Cerebellar cortex (tissue), 1 donor: ENCODE measurements around the gene TBC1D4.
"Not testable (repeated sequence)": the region's sequence is repeated elsewhere in the genome, so short reads cannot be mapped to it uniquely, and the experiment has no call there.

ENCODE experiments used
- DNase-seq: peaks from one replicate; pipeline ENCODE4 v3.0.0-alpha.2; 2015; ENCODE audit warnings: low spot score

The TBC1D4 gene

DNA sequence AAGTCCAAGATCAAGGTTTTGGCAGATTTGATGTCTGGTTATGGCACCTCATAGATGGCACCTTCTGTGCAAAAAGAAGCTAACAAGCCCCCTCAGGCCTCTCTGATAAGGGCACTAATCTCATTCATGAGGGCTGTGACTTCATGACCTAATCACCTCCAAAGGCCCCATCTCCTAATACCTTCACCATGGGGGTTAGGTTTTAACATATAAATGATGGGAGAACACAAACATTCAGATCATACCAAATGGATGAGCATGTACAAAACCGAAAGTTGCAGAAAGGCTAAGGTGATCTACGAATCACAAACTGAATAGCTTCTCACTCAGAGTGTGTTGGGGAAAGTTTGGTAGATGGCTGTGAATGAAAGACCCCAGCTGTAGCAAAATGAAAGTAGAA is 217.4 kb downstream of the TBC1D4 start:
- DNase-seq = no peak

DNA sequence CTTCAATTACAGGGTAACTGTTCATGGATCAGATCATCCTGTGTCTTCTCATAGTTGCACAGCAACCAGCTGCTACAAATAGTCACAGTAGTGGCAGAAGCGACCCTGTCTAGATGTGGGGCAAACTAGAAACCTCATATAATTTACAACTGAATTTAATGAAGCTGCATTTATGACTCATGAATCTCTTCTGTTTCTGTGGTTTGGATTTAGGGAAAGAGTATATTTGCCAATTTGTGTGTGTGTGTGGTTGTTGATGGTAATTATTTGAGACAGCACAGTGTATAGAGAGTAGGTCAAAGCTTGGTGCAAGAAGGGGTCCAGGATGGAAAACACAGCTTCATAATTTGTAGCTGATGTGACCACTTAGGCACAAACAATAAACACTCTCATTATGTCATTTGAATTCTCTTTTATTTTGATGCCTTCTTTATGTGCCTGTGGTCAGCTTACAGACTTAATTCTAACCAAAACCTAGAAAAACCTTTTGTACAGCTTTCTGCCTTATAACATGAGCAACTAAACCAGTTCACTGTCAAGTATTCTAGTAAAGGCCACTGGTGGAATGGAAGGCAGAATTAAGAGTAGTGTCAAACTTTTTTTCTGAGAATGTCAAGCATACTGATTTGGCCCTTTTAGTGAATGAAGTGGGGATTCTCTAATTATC is 218.1 kb downstream of the TBC1D4 start:
- no peak for DNase-seq

DNA sequence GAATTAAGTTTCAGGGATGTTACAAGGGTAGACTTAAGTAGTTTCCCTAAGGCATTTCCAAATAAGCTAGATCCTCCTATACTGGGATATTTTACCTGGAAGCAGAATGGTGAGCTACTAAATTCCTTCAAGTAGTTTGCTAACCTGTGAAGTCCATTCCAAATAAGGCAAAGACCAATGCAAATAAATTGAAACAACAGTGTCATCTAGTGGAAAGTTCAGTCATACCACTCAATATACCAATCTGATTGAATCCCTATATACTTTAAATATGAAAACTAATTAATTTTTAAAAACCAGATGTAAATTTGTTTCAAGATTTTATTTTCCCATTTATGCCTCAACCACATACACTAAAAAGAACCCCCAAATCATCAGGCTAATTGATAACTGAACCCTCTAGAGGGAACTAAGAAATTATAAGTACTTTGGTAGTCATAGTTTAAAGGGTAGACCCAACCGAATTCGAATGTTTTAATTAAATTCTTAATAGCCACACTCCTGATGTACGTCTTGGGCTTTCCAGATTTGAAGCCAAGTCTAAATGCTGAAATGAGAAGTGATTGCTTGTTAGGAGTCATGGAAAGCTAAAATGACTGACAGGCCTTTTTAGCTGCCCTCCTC is 223.7 kb downstream of the TBC1D4 start:
- peak; percentile 35 for DNase-seq

DNA sequence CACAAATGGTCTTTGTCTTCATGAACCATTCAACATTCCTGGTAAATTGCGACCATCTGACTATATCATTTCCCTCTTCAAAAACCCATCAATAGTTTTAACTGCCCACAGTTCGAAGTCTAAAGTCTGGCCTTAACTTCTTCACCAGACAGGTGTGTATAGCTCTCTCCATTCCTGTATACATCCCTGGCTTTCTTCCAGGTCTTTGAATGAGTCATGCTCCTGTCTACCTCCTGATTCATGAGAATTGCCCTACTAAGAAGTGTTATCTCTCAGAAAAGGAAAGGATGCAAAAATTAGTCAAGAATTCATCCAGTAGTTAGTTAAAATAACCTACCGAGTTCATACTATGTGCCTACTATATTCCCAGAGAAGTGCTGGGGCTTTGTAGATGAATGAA is 225.0 kb downstream of the TBC1D4 start:
- no peak for DNase-seq

DNA sequence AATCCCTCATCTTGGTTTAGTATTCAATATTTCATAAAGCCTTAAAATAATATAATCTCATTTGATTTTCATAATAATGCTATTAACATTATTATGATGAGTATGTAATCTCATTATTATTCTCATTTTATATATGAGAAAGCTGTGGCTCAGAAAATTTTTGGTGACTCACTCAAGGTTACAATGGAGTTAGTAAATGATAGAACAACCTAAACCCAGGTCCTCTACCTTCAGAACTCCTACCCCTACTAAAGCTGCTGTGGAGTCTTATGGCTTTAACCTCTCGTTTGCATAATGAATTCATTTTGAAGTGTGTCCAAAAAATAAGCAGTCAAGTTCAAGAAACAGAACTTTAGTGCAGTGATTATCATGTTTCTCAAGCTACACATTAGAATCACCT is 226.3 kb downstream of the TBC1D4 start:
- DNase-seq = no peak

DNA sequence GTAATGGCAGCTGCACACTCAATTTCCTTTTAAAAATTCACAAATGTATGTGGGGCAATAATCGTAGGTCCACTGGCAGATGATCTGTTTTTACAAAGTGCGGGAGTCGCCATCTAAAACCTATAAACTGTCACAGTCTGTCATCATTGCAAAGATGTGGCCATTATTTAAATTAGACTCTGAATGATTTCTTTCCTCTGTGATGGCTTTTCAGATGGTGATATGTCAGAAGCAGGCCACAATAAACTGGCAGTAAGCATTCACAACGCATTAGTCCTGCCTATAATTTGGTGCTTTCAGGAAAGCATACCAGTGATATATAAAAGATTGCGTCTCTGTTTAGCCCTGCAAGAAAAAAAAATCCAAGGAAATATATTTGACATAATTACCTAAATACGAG is 226.8 kb downstream of the TBC1D4 start:
- DNase-seq = no peak

DNA sequence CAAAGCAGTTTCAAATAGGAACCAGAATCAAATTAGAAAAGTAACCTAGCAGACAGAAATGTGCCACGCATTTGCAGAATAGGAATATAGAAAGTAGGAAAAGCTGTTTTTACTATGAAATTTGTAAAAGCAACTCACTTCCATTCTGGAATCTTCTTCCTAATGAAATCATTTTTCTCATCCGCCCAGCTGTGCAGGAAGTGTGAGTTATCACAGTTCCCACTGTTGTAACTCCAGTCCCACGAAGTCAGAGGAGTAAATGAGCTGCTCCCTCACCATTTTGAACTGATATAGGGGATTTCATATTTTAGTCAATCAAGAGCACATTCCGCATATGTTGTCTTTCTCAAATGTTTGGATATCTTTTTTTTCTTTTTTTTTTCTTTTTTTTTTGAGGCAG is 230.8 kb downstream of the TBC1D4 start:
- no peak for DNase-seq

DNA sequence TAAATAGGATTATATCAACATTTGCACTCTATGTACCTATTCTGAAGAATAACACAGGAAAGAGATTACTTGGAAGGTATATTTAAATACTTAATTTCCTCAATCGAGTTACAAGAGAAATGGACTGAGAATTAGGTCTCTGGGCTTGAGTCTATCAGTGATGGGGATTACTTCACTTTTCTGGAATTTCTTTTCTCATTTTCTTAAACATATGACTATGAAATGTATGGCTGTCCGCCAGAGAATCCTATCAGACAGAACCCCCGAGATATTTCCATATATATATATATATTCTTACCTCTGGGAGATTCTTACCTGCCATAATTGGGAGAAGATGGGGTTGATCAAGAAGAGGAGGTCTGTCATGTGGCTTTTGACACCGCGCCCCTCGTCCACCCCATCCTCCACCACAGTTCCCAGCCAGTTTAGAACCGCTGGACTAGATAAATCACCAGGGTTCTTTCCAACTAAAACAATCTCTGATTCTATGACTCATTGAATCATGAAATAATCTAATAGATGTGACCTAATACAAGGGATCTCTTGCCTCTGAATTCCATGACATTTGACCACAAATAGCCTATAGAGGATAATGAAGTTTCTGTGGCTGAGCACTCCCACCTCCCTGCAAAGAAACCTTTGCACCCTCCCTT is 231.3 kb downstream of the TBC1D4 start:
- no peak for DNase-seq

DNA sequence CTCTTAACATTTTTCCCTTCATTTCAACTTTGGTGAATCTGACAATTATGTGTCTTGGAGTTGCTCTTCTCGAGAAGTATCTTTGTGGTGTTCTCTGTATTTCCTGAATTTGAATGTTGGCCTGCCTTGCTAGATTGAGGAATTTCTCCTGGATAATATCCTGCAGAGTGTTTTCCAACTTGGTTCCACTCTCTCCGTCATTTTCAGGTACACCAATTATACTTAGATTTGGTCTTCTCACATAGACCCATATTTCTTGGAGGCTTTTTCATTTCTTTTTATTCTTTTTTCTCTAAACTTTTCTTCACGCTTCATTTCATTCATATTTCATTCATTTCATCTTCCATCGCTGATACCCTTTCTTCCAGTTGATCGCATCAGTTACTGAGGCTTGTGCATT is 236.4 kb downstream of the TBC1D4 start:
- DNase-seq = not testable (repeated sequence)

DNA sequence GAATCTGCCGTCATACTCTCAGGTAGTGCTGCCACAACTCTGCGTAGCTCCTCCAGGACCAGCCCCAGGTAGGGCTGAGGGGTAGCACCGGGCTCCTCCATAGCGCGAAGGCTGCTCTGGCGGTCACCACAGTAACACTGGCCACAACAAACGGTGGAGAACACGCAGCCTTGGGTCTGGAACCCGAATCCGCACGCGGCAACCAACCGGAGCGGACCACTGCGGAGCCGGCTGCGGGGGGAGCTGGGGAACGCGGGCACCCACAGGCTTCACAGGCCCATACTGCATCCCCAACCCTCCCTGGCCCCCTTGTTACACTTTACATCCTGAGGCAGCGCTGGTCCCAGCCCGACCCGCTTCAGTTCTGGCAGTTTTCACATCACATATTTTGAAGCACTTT is 241.7 kb downstream of the TBC1D4 start:
- DNase-seq = not testable (repeated sequence)

DNA sequence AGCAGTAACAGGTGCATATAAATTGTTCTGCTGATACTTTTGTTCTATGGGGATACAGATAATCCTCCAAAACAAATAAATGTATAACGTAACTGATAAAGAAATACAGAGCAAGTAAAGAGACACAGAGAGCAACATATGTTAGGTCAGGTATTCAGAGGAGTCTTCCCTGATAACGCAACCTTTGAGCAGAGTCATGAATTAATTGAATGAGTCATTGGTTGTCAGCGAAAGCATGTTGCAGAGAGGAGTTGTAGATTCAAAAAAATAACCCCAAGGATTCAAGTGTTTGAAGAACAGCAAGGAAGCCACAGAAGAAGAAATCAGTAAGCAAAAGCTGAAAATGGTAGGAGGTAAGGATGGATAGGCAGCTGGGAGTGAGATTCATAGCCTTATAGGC is 245.2 kb downstream of the TBC1D4 start:
- DNase-seq = no peak
